Skin epidermis (tissue), 12 donors: ENCODE measurements around the gene RHOT1.
A peak's percentile ranks its signal among the peaks of the same experiment; 100 is the strongest.
"Not testable (repeated sequence)": the region's sequence is repeated elsewhere in the genome, so short reads cannot be mapped to it uniquely, and the experiment has no call there.

ENCODE experiments used
- H3K27ac ChIP-seq, 21 experiments: fragments of 200-600 bp; sonication (generic) in 11 of 21; one replicate each; pipeline ENCODE4 v1.5.0; 2020; ENCODE audit warnings: mild to moderate bottlenecking in 3 of 21, inconsistent platforms in 2 of 21, moderate library complexity in 2 of 21
- H3K4me3 ChIP-seq, 7 experiments: fragments of 200-600 bp; sonication (generic) in 2 of 7; one replicate each; pipeline ENCODE4 v1.5.0; 2020; ENCODE audit warnings: inconsistent platforms in 2 of 7, mild to moderate bottlenecking in 2 of 7, moderate library complexity in 1 of 7

The RHOT1 gene

GRCh38 chr17:32142038-32142856 is at the start of gene RHOT1:
Gene RHOT1, plus strand, starts transcription at chr17:32142502. Its CDS starts 191 bp downstream, at chr17:32142693.
- Histone ChIP-seq H3K4me3 (peak within 1 kb of the TSS; percentile 78 to 96 (median 86)), H3K27ac (peak within 1 kb of the TSS; percentile 60 to 96 (median 92))

DNA sequence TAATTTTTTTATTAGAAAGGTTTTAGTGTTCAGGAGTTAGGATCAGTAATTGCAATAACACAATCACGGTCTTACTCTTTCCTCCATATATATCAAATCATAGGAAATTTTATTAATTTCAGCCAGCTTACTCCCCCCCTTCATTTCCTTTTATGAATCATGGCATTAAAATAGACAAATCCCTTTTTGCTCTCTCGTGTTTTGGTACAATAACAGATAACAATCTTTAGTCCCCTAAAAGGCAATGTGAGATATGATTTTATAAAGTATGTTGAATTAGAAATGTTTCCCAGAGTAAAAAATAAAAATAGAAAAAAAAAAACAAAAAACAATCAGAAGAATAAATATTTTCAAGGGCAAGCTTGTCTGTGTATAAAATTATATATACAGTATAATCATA is 42.6 kb upstream of the RHOT1 start:
- Histone ChIP-seq H3K27ac (no peak overlapping the region), H3K4me3 (no peak overlapping the region)

DNA sequence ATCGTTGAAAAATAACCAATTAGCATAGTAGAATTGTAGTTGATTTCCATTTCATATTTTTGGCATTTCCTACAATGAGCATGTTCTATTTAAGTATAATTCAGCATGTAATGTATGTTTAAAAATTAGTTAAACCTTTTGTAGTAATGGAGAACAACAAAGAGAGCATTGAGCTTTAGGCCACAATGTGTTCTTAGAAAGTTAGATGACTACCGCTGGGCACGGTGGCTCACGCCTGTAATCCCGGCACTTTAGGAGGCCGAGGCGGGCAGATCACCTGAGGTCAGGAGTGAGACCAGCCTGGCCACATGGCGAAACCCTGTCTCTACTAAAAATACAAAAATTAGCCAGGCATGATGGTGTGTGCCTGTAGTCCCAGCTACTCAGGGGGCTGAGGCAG is 42.0 kb upstream of the RHOT1 start:
- not testable (repeated sequence) for H3K27ac ChIP-seq, H3K4me3 ChIP-seq

DNA sequence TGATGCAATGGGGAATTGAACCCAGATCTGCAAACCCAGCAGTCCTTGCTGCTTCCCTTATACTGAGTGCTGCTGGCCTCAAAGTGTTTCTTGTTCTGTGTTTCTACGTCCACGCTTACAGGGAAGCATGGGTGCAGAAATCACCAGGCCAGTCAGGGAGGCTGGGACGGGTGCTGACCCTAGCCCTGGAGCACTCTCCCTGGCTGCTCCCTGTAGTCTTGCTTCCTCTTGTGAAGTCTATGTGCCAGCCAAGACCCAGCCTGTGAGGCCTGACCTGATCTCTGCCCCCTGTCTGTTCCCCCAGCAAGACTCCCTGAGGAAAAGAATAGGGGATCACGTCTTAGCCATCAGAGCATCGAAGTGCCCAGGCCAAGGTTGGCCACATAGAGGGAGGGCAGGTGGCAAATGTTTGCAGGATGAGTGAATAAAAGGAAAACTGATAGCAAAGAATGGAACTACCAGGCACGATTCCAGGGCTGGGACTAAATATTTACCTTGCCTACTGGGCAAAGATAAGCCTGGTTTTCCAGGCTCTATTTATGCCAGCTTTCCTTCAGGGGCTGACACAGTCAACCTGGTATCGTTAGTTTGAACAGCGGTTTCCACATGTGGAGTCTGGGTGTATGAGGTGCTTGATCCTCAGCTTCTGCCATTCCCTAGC is 41.2 kb upstream of the RHOT1 start:
- Histone ChIP-seq H3K4me3 (no peak overlapping the region), H3K27ac (no peak overlapping the region)

- H3K27ac ChIP-seq: no peak overlapping the region
- no peak overlapping the region for H3K4me3 ChIP-seq
Measured at GRCh38 chr17:32102172-32102571, 40.1 kb upstream of the RHOT1 start.

GRCh38 chr17:32102646-32103186 is 39.6 kb upstream of the RHOT1 start:
- Histone ChIP-seq H3K4me3 (no peak overlapping the region), H3K27ac (no peak overlapping the region)

DNA sequence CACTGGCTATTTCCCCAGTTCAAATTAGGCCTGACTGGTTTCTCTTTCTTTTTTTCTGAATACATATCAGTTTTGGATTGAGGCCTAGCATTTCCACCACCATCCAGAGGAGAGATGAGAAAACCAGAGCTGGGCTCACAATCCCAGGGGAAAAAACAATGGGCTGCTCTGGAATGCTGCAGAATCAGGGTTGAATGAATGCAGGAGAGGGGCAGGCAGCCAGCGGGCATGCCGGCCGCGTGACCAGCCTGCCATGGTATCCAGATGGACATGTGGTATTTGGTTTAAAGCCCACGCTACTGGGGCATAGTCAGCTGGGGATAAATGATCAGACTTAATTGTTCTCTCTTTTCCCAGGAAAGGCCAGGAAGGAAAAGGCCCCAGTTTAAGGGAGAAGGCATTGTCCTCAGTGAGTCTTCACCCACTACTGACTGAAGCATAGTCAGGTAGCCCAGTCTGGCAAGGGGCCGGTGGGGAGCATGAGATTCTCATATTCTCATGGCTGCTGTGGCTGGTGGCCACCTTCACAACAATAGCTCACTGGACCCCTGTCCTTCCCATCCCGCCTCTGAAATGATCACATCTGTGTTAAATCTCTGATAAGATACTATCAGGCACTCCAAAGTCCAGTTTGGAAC is 38.7 kb upstream of the RHOT1 start:
- H3K27ac ChIP-seq: peak overlapping the region in 2 of 21 experiments; percentile 11 to 42
- H3K4me3 ChIP-seq: no peak overlapping the region

- Histone ChIP-seq H3K4me3 (no peak overlapping the region), H3K27ac (peak overlapping the region in 2 of 21 experiments; percentile 11 to 42)
Measured at GRCh38 chr17:32104158-32104557, 38.1 kb upstream of the RHOT1 start.

DNA sequence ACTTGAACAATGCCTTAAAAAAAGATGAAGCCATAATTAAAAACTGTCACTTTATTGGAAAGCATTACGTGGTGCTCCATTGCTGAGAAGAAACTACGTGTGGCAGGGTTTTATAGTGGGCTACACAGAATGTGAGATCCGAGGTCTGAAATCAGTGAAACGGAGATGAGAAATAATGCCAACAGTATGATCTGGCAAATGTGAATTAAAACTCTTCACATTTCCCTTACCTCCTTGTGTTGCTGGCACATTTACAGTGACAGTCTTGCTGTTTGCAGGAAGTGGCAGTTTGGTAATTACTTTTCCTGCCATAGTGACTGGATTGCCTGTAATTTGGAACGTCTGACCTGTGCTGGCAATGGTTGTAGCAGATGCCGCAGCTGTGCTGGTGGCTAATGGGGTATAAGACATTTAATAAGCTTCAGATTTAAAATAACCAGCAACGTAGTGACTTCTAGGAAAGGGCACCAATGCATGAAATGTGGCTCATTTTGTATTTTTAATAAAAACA is 35.8 kb upstream of the RHOT1 start:
- H3K27ac ChIP-seq, H3K4me3 ChIP-seq: not testable (repeated sequence)

- not testable (repeated sequence) for H3K27ac ChIP-seq, H3K4me3 ChIP-seq
Measured at GRCh38 chr17:32107194-32107593, 35.1 kb upstream of the RHOT1 start.

DNA sequence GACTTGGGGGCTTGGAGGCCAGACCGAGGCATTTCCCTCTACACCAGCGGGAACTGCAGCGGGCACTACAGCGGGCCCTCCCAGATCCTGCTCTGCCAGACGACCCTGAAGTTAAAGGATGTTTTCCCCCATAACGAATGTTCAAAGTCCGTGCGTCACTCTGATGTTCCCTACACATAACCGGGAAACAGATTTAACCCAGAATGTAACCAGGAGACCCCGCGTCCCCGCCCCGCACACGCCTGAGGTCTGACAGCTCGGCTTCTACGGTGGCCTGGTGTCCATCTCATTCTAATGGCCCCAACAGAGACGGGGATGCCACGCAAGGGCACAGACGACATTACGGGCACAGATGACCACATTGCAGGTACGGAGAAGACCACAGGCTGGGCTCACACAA is 31.7 kb upstream of the RHOT1 start:
- H3K4me3 ChIP-seq: no peak overlapping the region
- H3K27ac ChIP-seq: no peak overlapping the region

DNA sequence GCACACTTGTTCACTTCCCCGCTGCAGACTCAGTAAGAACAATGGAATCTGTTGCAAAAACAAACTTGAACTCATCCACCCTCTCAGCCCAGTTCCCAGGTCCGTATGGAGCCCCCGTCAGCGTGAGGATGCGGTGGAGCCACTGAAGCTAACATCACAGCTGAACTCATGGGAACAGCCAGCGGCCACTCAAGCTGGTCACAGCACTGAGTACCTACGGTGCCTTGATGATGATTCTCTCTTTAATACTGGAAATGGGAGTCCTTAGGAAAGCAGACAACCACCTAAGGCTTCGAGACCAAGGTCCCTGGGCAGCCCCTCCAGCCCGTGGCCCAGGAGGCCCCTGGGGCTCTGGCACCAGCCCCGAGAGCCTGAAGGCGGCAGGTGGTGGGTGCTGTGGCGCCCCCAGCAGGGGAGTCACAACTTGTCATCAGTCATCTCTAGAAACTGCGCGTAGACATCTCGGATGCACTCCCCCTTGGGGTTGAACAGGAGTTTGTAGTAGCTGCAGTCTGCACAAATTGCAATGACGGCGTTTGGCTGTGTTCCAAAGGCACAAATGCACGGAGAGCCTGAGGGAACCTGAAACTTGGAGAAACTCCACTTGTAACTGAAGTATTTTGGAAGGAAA is 31.0 kb upstream of the RHOT1 start:
- no peak overlapping the region for H3K27ac ChIP-seq

GRCh38 chr17:32112416-32112815 is 29.9 kb upstream of the RHOT1 start:
- no peak overlapping the region for H3K4me3 ChIP-seq
- no peak overlapping the region for H3K27ac ChIP-seq

More for the DNA sequence above, 31.0 kb upstream of the RHOT1 start:
- H3K4me3 ChIP-seq: no peak overlapping the region

DNA sequence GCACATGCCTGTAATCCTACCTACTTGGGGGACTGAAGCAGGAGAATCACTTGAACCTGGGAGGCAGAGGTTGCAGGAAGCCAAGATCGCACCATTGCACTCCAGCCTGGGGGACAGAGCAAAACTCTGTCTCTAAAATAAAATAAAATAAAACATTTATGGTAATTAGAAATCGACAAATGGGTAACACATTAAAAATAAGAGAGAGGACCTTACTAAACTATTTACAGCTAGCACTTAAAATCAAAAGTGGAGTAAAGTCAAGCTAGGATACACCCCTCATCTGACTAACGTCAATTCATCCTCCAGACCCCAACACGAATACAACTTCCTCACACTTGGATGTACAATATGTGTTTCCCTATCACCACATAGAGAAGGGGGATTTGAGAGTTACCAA is 27.8 kb upstream of the RHOT1 start:
- Histone ChIP-seq H3K4me3 (no peak overlapping the region), H3K27ac (no peak overlapping the region)

DNA sequence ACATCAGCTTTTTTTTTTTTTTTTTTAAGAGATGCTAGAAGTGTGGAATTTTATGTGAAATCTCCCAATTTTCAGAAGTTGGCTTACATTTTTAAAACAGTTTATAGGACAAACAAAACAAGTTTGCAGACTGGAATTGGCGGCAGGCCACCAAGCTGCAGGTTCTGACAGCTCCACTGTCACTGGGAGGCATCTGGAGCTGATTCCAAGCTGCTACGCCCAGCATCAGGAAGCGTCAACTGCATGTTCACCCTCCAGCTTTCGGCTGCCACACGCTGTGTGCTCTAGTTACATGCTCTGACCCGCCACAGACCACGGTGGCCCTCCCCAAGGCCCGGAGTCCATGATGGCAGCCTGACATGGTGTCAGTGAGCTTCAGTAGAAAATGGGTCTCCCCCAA is 26.8 kb upstream of the RHOT1 start:
- peak overlapping the region in 2 of 21 experiments; percentile 48 to 51 for H3K27ac ChIP-seq
- not testable (repeated sequence) for H3K4me3 ChIP-seq

- H3K27ac ChIP-seq: no peak overlapping the region
Measured at GRCh38 chr17:32116937-32117336, 25.4 kb upstream of the RHOT1 start.

DNA sequence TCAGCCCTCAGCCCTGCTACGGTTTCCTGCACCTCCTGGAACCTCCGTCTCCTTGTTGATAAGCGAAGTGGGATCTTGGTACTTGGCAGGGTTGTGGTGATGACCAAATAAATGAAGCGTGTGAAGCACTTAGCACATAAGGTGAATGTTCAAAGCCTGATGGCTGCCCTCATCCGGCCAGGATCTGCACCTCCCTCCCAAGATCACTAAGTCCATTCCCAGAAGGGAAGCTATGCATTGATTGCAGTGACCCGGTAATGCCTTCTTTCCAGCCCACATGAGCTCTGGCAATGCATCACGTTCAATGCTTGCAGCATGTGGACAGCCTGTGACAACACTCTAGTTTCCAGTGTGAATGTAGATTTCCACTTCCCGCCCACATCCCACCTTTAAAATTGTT is 24.9 kb upstream of the RHOT1 start:
- no peak overlapping the region for H3K4me3 ChIP-seq

More at GRCh38 chr17:32116937-32117336, 25.4 kb upstream of the RHOT1 start:
- H3K4me3 ChIP-seq: no peak overlapping the region

GRCh38 chr17:32118088-32118487 is 24.2 kb upstream of the RHOT1 start:
- peak overlapping the region in 2 of 21 experiments; percentile 1 to 36 for H3K27ac ChIP-seq
- not testable (repeated sequence) for H3K4me3 ChIP-seq

More for the DNA sequence above, 24.9 kb upstream of the RHOT1 start:
- no peak overlapping the region for H3K27ac ChIP-seq

DNA sequence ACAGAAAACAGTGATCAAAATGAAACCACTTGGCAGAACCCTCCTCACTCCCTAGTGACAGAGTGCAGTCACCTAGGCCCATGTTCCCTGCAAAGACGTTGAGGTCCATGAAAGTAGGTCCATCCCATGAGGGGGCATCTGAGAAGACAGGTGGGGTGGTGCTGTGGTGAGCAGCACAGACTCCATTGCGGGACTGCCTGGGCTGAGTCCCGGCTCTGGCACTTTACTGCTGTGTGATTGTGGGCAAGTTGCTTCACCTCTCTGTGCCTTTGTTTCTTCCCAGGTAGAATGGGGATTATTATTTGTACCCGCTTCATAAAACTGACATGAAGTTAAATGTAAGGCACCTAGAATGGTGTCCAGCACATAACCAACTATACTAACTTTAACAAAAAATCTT is 23.5 kb upstream of the RHOT1 start:
- H3K4me3 ChIP-seq: no peak overlapping the region
- peak overlapping the region in 1 of 21 experiments; percentile 1 for H3K27ac ChIP-seq

- Histone ChIP-seq H3K27ac (peak overlapping the region in 10 of 21 experiments; percentile 3 to 78 (median 44)), H3K4me3 (no peak overlapping the region)
Measured at GRCh38 chr17:32120141-32120540, 22.2 kb upstream of the RHOT1 start.
